22Rv1 (cell line): ENCODE data around the gene TECR.

ENCODE experiments used
- ZFX ChIP-seq: fragments of 450-650 bp; IDR thresholded peaks from 2 replicates; pipeline ENCODE4 v1.6.1; 2017; ENCODE audit warnings: antibody characterized with exemption, borderline replicate concordance
- TF ChIP-seq, protein P1 (sequence below): fragments of 450-650 bp; IDR thresholded peaks from 2 replicates; pipeline ENCODE4 v1.5.1; 2017; ENCODE audit warnings: mild to moderate bottlenecking

DNA sequence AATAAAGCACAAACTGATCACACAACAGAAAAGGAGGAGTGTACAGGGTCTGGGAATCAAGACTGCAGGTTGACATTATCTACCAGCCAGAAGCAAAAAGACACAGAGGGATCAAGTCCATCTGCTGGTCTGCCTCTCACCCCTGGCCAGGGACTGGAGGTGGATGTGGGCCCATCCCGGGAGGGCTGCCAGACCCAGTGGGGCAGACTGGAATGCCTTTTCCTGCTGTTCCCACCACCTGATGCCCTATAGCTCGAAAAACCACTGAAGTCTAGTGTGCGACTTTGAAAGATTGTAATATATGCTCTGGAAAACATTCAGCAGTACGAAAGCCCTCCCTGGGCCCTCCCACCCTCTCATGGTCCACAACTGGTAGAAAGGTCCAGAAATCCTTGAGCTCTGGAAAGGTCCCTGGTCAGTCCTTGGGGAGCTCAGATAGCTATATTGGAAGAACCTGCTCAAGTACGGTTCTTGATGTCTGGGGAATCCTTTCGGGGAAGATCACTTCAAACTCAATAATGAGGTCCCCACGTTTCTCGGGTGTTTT, 13.8 kb upstream of the TECR start:
- TF ChIP-seq, protein P1, sequence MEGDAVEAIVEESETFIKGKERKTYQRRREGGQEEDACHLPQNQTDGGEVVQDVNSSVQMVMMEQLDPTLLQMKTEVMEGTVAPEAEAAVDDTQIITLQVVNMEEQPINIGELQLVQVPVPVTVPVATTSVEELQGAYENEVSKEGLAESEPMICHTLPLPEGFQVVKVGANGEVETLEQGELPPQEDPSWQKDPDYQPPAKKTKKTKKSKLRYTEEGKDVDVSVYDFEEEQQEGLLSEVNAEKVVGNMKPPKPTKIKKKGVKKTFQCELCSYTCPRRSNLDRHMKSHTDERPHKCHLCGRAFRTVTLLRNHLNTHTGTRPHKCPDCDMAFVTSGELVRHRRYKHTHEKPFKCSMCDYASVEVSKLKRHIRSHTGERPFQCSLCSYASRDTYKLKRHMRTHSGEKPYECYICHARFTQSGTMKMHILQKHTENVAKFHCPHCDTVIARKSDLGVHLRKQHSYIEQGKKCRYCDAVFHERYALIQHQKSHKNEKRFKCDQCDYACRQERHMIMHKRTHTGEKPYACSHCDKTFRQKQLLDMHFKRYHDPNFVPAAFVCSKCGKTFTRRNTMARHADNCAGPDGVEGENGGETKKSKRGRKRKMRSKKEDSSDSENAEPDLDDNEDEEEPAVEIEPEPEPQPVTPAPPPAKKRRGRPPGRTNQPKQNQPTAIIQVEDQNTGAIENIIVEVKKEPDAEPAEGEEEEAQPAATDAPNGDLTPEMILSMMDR = no peak
- TF ChIP-seq ZFX = no peak
